Left ventricle myocardium superior (tissue), 1 donor: ENCODE measurements around the gene NOCT. TPM values are rescaled to one million over a fixed set of nuclear protein-coding genes. Genes with fewer than 3 reads are reported as not detected.
A peak's percentile ranks its signal among the peaks of the same experiment; 100 is the strongest.
"Not testable (repeated sequence)": the region's sequence is repeated elsewhere in the genome, so short reads cannot be mapped to it uniquely, and the experiment has no call there.

Source experiments
- ATAC-seq: fragments of 200-7000 bp; cut with Tn5 transposase; one replicate; pipeline ENCODE4 v1.9.1; 2020; ENCODE audit warnings: mild to moderate bottlenecking, moderate library complexity
- DNase-seq: peaks from one replicate; pipeline ENCODE4 v3.0.0-alpha.2; 2020
- intact Hi-C: fragments of 100-400 bp; cut with micrococcal nuclease; formaldehyde crosslinking; loops from one replicate; pipeline ENCODE4 v1.11.0; 2022
- total RNA-seq: library from RNA; stranded (reverse); fragmentation: NEBNext Ultra II Directional; extraction: Animal tissue kit (Norgen Biotek cat#: 25700); gene quantifications from one replicate; pipeline ENCODE4 v1.2.1, GENCODE V29; 2021
- donor health status: DM: no; HTN: yes; CAD: no; lungs with severe emphysema.

The NOCT gene
- total RNA-seq, 1 donor from 2014 or later = 10.1 TPM

DNA sequence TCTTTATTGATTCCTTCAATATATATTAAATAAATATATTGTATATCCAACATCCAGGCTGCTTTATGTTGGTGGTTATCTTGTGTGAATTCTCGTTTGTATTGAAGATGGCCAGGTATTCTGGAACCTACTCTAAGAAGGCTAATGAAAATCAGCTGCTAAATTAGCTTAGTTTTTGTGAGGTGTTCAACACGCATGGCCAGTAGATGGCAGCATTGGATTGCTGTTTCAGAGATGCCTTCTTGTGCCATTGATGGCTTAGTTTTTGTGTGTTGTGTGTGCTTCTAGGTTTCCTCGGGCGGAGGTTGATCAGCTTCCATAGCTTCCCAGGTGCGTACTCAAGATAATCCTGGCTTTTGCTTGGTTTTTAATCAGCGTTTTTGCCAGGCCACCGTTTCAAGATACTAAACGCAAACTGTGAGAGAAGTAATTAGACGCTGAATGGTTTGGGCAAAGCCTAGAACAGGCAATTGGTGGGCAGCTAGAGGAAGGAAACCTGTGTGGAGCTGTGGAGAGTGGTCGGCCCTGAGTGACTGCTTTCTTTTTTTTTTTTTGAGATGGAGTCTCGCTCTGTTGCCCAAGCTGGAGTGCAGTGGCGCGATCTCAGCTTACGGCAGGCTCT, 15.1 kb downstream of the NOCT start:
- ATAC-seq = peak; percentile 40
- DNase-seq = peak; percentile 40
- intact Hi-C loops = loop anchor here (10.0 kb wide), 2 partner anchors 54 to 144 kb away; partner anchors contain the start of gene ELF2

GRCh38 chr4:139035650-139036049, 20.1 kb downstream of the NOCT start:
- ATAC-seq = no peak
- intact Hi-C loops = loop anchor here (10.0 kb wide), 2 partner anchors 49 to 139 kb away; partner anchors contain the start of gene ELF2

DNA sequence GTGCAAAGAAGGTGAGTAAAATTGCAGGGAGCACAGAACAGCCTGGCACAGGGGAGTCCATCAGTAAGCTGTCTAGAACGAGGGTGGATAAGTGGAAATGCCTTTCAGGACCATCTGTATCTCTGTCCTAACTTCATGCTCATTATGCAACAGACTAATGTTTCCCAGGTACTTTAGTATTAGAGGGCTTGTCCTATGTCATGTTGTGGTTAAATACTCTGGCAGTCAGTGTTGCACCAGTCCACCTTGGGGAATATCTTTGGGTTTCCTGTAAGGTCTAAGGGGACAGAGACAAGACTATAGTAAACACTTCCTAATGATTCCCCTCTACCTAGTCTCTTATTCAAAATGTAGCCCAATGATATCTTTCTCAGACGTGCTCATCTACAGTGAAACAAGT, 21.3 kb downstream of the NOCT start:
- no peak for ATAC-seq
- intact Hi-C loops = loop anchor here (10.0 kb wide), 2 partner anchors 48 to 138 kb away; partner anchors contain the start of gene ELF2
- DNase-seq = no peak

More at GRCh38 chr4:139035650-139036049, 20.1 kb downstream of the NOCT start:
- DNase-seq = no peak

DNA sequence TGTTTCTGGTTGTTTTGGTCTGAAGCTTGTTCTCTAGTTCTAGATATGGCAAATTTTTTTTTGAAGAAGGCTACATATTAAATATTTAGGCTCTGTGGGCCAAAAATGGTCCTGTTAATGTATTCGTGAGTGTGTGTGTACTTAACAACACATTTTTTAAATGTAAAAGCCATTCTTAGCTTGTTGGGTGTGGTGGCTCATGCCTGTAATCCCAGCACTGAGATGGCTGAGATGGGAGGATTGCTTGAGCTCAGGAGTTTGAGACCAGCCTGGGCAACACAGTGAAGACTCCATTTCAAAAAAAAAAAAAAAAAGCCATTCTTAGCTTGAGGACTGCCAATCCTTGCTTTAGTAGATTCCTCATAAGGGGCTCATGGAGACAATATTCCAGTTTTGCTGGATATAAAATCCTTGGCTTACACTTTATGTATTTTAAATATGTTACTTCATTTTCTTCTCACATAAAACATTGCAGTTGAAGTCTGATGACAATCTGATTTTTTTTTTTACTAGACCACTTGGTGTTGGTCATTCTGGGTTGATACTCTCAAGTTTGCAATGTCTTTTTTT, 23.4 kb downstream of the NOCT start:
- DNase-seq (no peak), ATAC-seq (no peak)
- intact Hi-C loops = loop anchor here (10.0 kb wide), 2 partner anchors 46 to 136 kb away; partner anchors contain the start of gene ELF2

DNA sequence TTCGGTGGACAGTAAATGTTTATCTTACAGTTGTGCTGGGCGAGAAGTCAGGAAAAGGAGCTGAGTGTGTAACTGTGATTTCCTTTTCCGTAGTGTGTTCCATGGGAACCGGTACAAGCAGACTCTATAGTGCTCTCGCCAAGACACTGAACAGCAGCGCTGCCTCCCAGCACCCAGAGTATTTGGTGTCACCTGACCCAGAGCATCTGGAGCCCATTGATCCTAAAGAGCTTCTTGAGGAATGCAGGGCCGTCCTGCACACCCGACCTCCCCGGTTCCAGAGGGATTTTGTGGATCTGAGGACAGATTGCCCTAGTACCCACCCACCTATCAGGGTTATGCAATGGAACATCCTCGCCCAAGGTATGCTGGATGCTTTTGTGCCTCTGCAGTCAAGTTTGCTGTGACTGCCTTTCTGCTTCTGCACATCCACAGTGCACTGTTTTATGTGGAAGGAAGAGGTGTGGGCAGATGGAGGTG, 27.4 kb downstream of the NOCT start:
- intact Hi-C loops = no loop called here
- ATAC-seq (peak; percentile 64), DNase-seq (no peak)

GRCh38 chr4:139044291-139044690, 28.7 kb downstream of the NOCT start:
- DNase-seq (no peak), ATAC-seq (no peak)
- intact Hi-C loops = no loop called here

DNA sequence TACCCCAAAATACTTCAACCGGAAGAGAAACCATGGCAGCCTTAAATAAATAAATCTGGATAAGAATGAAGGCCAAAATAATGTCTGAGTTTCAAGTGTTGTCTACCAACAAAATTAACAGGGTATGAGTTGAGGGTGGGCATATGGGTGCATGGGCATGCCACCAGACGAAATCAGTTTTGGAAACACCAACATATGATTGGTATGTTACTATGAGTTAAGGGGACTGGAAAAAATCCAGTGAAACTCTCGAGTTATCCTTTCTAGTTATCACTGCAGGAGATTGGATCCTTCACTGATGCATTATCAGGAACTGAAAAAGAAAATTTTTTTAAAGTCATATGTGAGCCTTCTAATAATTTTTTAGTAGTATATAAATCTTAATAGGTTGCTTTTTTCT, 32.4 kb downstream of the NOCT start:
- intact Hi-C loops = no loop called here
- ATAC-seq = no peak

DNA sequence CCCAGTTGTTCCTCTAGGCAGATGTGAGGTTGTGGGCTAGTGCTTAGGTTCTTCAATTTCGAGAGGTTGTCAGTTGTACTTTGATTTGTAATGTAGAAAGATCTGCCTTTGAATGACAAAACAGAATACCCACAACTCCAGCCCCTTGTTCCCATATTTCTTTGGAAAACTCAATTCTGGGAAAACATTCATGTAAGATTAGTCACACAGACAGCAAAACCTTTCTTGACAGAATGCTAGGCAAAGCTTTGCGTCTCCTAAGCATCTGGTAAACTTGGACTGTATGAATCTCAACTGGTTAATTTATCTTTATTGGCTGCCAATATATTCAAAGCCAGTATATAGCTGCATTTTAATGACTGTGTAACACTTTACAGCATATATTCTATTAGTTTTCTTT, 34.9 kb downstream of the NOCT start:
- DNase-seq (no peak), ATAC-seq (no peak)
- intact Hi-C loops = no loop called here

More for the DNA sequence above, 32.4 kb downstream of the NOCT start:
- DNase-seq = no peak

- DNase-seq (no peak), ATAC-seq (peak; percentile 62)
- intact Hi-C loops = no loop called here
These were observed 38.3 kb downstream of the NOCT start for GRCh38 chr4:139053909-139054308.

GRCh38 chr4:139054791-139055505, 39.4 kb downstream of the NOCT start:
- no peak for DNase-seq
- intact Hi-C loops = no loop called here
- ATAC-seq = no peak

GRCh38 chr4:139059026-139059425, 43.4 kb downstream of the NOCT start:
- peak; percentile 46 for ATAC-seq
- intact Hi-C loops, DNase-seq: not testable (repeated sequence)

GRCh38 chr4:139060591-139060990, 45.0 kb downstream of the NOCT start:
- DNase-seq (no peak), ATAC-seq (no peak)
- intact Hi-C loops = no loop called here

- ATAC-seq (peak; percentile 92), DNase-seq (no peak)
- intact Hi-C loops = no loop called here
These were observed 60.6 kb downstream of the NOCT start for GRCh38 chr4:139076016-139076744.

GRCh38 chr4:139077567-139078355, 62.2 kb downstream of the NOCT start:
- intact Hi-C loops = no loop called here
- ATAC-seq (no peak), DNase-seq (no peak)

- no peak for ATAC-seq
- no peak for DNase-seq
- intact Hi-C loops = no loop called here
These were observed 63.3 kb downstream of the NOCT start for GRCh38 chr4:139078926-139079325.

- peak; percentile 95 for DNase-seq
- intact Hi-C loops = loop anchor here (10.0 kb wide), 2 partner anchors 48 to 212 kb away; no protein-coding TSS in a partner anchor
- ATAC-seq = peak; percentile 92
These were observed 67.4 kb downstream of the NOCT start for GRCh38 chr4:139082750-139083606.

- peak; percentile 66 for ATAC-seq
- peak; percentile 72 for DNase-seq
- intact Hi-C loops = loop anchor here (10.0 kb wide), 2 partner anchors 49 to 211 kb away; no protein-coding TSS in a partner anchor
These were observed 68.0 kb downstream of the NOCT start for GRCh38 chr4:139083607-139083955.
